PC-9 (cell line): Measurements from ENCODE around the gene KIF5B. TPM values are rescaled to one million over a fixed set of nuclear protein-coding genes. Genes with fewer than 3 reads are reported as not detected.
"Not testable (repeated sequence)": the region's sequence is repeated elsewhere in the genome, so short reads cannot be mapped to it uniquely, and the experiment has no call there.

Experiments used
- BruUV-seq: library from RNA; stranded (reverse); fragments of 400-500 nt; replicated peaks from 2 replicates; lab custom pipeline; 2021; lab: Mats Ljungman, UMichigan
- CTCF ChIA-PET: fragments of 300-600 bp; sonication (Branson Sonifier 250); formaldehyde crosslinking; loops from one replicate; lab custom pipeline; 2022; ENCODE audit warnings: antibody characterized with exemption; lab: Charles Lee
- POLR2A ChIA-PET: fragments of 300-600 bp; sonication (Branson Sonifier 250); formaldehyde crosslinking; loops from one replicate; lab custom pipeline; 2022; ENCODE audit warnings: antibody characterized with exemption; ENCODE audit not compliant: unreplicated experiment; lab: Charles Lee
- DNase-seq, 2 experiments: peaks; one replicate each; pipeline versions ENCODE4 v3.0.0 to v3.0.0-alpha.2; 2015 to 2022; ENCODE audit warnings: mixed read lengths in 1 of 2
- H2AFZ ChIP-seq: fragments of 200-600 bp; sonication (generic); 2 replicates; pipeline ENCODE4 v1.8.1; 2017; ENCODE audit warnings: antibody characterized with exemption
- H3F3A ChIP-seq: fragments of 200-600 bp; sonication (generic); 2 replicates; pipeline ENCODE4 v1.8.1; 2017; ENCODE audit warnings: antibody characterized with exemption, mild to moderate bottlenecking, low read depth; ENCODE audit not compliant: insufficient read depth
- H3K27ac ChIP-seq: fragments of 200-600 bp; sonication (generic); 2 replicates; pipeline ENCODE4 v1.6.1; 2016; ENCODE audit warnings: mixed run types
- H3K27me3 ChIP-seq: fragments of 200-600 bp; sonication (generic); 2 replicates; pipeline ENCODE4 v1.6.1; 2016; ENCODE audit warnings: low read depth, mixed run types; ENCODE audit not compliant: insufficient read depth
- H3K36me3 ChIP-seq: fragments of 200-600 bp; sonication (generic); 2 replicates; pipeline ENCODE4 v1.6.1; 2016; ENCODE audit warnings: low read depth, mixed run types
- H3K4me1 ChIP-seq: fragments of 200-600 bp; sonication (generic); replicated peaks from 2 replicates; pipeline ENCODE4 v1.6.1; 2016; ENCODE audit warnings: mixed run types; ENCODE audit not compliant: insufficient read depth
- H3K4me2 ChIP-seq: fragments of 200-600 bp; sonication (generic); 2 replicates; pipeline ENCODE4 v1.6.1; 2017; ENCODE audit warnings: mixed run types
- H3K4me3 ChIP-seq: fragments of 200-600 bp; sonication (generic); 2 replicates; pipeline ENCODE4 v1.6.1; 2016; ENCODE audit warnings: mixed run types
- H3K79me2 ChIP-seq: fragments of 200-600 bp; sonication (generic); 2 replicates; pipeline ENCODE4 v1.6.1; 2017; ENCODE audit warnings: low read depth, mixed run types
- H3K9me2 ChIP-seq: fragments of 200-600 bp; sonication (generic); 2 replicates; pipeline ENCODE4 v1.8.1; 2017; ENCODE audit warnings: mild to moderate bottlenecking; ENCODE audit not compliant: insufficient read depth
- H3K9me3 ChIP-seq: fragments of 200-600 bp; sonication (generic); 2 replicates; pipeline ENCODE4 v1.8.1; 2016; ENCODE audit warnings: low read depth; ENCODE audit not compliant: insufficient read depth
- H4K20me1 ChIP-seq: fragments of 200-600 bp; sonication (generic); 2 replicates; pipeline ENCODE4 v1.8.1; 2017; ENCODE audit not compliant: insufficient read depth
- CTCF ChIP-seq: fragments of 200-600 bp; sonication (generic); conservative IDR thresholded peaks from 2 replicates; pipeline ENCODE4 v1.6.1; 2017; ENCODE audit warnings: mixed run types, antibody characterized with exemption, mild to moderate bottlenecking, moderate library complexity
- EZH2 ChIP-seq: fragments of 200-600 bp; sonication (generic); IDR thresholded peaks from 2 replicates; pipeline ENCODE4 v1.8.0; 2017; ENCODE audit warnings: antibody characterized with exemption, low read depth
- intact Hi-C: fragments of 100-400 bp; cut with micrococcal nuclease; formaldehyde crosslinking; loops from one replicate; pipeline ENCODE4 v1.10.0; 2022; ENCODE audit not compliant: unreplicated experiment
- total RNA-seq: library from RNA; stranded (reverse); gene quantifications from 2 replicates; pipeline ENCODE4 v1.2.3, GENCODE V29; 2021

KIF5B gene
- total RNA-seq, 1 experiment from 2014 or later = 76.9 TPM

GRCh38 chr10:32048282-32048681 is 7.9 kb downstream of the KIF5B start:
- Histone ChIP-seq H3K27ac (no peak overlapping the region), H3F3A (no peaks in the 10 kb centered on the region), H3K27me3 (no peaks in the 10 kb centered on the region), H3K4me1 (peaks cover 12% of the 10 kb centered on the region), H4K20me1 (peaks cover 47% of the 10 kb centered on the region), H3K4me2 (no peak overlapping the region), H3K9me3 (no peaks in the 10 kb centered on the region), H3K4me3 (no peak overlapping the region), H2AFZ (no peak overlapping the region), H3K79me2 (peaks cover 100% of the 10 kb centered on the region), H3K36me3 (peaks cover 23% of the 10 kb centered on the region; the same call in 1 of the 2 replicates), H3K9me2 (no peaks in the 10 kb centered on the region)
- no TSS peak for BruUV-seq
- TF ChIP-seq CTCF (no peak), EZH2 (no peak)
- DNase-seq = no peak
- intact Hi-C loops = no loop called here
- ChIA-PET POLR2A (no interaction called here), CTCF (no interaction called here)

- no peak for DNase-seq
- Histone ChIP-seq H4K20me1 (peaks cover 43% of the 10 kb centered on the region), H3K79me2 (peaks cover 99% of the 10 kb centered on the region), H3K4me1 (peaks cover 8% of the 10 kb centered on the region; the same call in 1 of the 2 replicates), H3K4me3 (no peak overlapping the region), H3K27me3 (no peaks in the 10 kb centered on the region), H3K36me3 (peaks cover 23% of the 10 kb centered on the region; the same call in 1 of the 2 replicates), H3F3A (no peaks in the 10 kb centered on the region), H3K9me2 (no peaks in the 10 kb centered on the region), H3K4me2 (no peak overlapping the region), H3K9me3 (no peaks in the 10 kb centered on the region), H2AFZ (no peak overlapping the region), H3K27ac (no peak overlapping the region)
- BruUV-seq = no TSS peak
- CTCF ChIA-PET = no interaction called here
- TF ChIP-seq CTCF (no peak), EZH2 (no peak)
- POLR2A ChIA-PET = no interaction called here
- intact Hi-C loops = no loop called here
Observed at GRCh38 chr10:32047881-32048280, 8.3 kb downstream of the KIF5B start.

GRCh38 chr10:32046151-32046550 is 10.1 kb downstream of the KIF5B start:
- no peak overlapping the region for H3K4me2 ChIP-seq
- TF ChIP-seq EZH2 = no peak
- no peak for TF ChIP-seq CTCF
- no peaks in the 10 kb centered on the region for H3K9me2 ChIP-seq
- H3K27me3 ChIP-seq = no peaks in the 10 kb centered on the region
- H3K27ac ChIP-seq = no peak overlapping the region
- no peak for DNase-seq
- peaks cover 39% of the 10 kb centered on the region for H4K20me1 ChIP-seq
- POLR2A ChIA-PET = no interaction called here
- no peak overlapping the region for H3K4me3 ChIP-seq
- intact Hi-C loops = no loop called here
- H2AFZ ChIP-seq = no peak overlapping the region
- no TSS peak for BruUV-seq
- peaks cover 23% of the 10 kb centered on the region; the same call in 1 of the 2 replicates for H3K36me3 ChIP-seq
- H3K79me2 ChIP-seq = peaks cover 98% of the 10 kb centered on the region
- CTCF ChIA-PET = interaction anchor here (0.6 kb wide), 1 partner anchor 15 kb away, joined by 3 read pairs; no protein-coding TSS in a partner anchor
- no peaks in the 10 kb centered on the region for H3K9me3 ChIP-seq
- H3K4me1 ChIP-seq = no peaks in the 10 kb centered on the region
- no peaks in the 10 kb centered on the region for H3F3A ChIP-seq

GRCh38 chr10:32042730-32043129 is 13.5 kb downstream of the KIF5B start:
- POLR2A ChIA-PET, DNase-seq, H3K27me3 ChIP-seq, H3K4me1 ChIP-seq, CTCF ChIA-PET, H2AFZ ChIP-seq, H3K4me2 ChIP-seq, H3K9me2 ChIP-seq, H3K27ac ChIP-seq, BruUV-seq, H3K9me3 ChIP-seq, H3K4me3 ChIP-seq, H3F3A ChIP-seq, intact Hi-C loops: not testable (repeated sequence)
- Histone ChIP-seq H3K79me2 (peaks cover 79% of the 10 kb centered on the region), H4K20me1 (peaks cover 17% of the 10 kb centered on the region), H3K36me3 (peaks cover 22% of the 10 kb centered on the region; the same call in 1 of the 2 replicates)
